H9 (cell line): ENCODE data around the gene GAB3. TPM values are rescaled to one million over a fixed set of nuclear protein-coding genes. Genes with fewer than 3 reads are reported as not detected.

Experiments used
- DNase-seq: peaks from one replicate; pipeline ENCODE4 v3.0.0-alpha.2; 2017
- H2AFZ ChIP-seq: one replicate; pipeline ENCODE4 v1.6.1; 2013; ENCODE audit warnings: mild to moderate bottlenecking, low read length, control low read depth, moderate library complexity
- H2AK5ac ChIP-seq: 2 replicates; pipeline ENCODE4 v1.6.1; 2013; ENCODE audit warnings: low read length, control low read depth, mixed read lengths; ENCODE audit not compliant: insufficient read length
- H2BK120ac ChIP-seq: one replicate; pipeline ENCODE4 v1.6.1; 2013; ENCODE audit warnings: low read depth, mild to moderate bottlenecking, low read length, control low read depth, inconsistent platforms; ENCODE audit not compliant: poor library complexity, severe bottlenecking
- H2BK12ac ChIP-seq: 2 replicates; pipeline ENCODE4 v1.6.1; 2013; ENCODE audit warnings: low read length, control low read depth, mixed read lengths, low read depth; ENCODE audit not compliant: insufficient read length
- H2BK15ac ChIP-seq: 2 replicates; pipeline ENCODE4 v1.6.1; 2013; ENCODE audit warnings: low read depth, low read length, control low read depth
- H2BK20ac ChIP-seq: one replicate; pipeline ENCODE4 v1.6.1; 2013; ENCODE audit warnings: low read depth, mild to moderate bottlenecking, low read length, control low read depth, inconsistent platforms; ENCODE audit not compliant: poor library complexity, severe bottlenecking
- H2BK5ac ChIP-seq: 2 replicates; pipeline ENCODE4 v1.6.1; 2013; ENCODE audit warnings: low read length, control low read depth, mixed read lengths; ENCODE audit not compliant: insufficient read length
- H3K14ac ChIP-seq: 2 replicates; pipeline ENCODE4 v1.6.1; 2013; ENCODE audit warnings: low read length, control low read depth; ENCODE audit not compliant: insufficient read depth
- H3K18ac ChIP-seq: 2 replicates; pipeline ENCODE4 v1.6.1; 2013; ENCODE audit warnings: low read depth, mild to moderate bottlenecking, mixed read lengths, low read length, control low read depth; ENCODE audit not compliant: insufficient read length
- H3K23ac ChIP-seq: 2 replicates; pipeline ENCODE4 v1.6.1; 2013; ENCODE audit warnings: low read length, control low read depth, mixed read lengths, low read depth; ENCODE audit not compliant: insufficient read length
- H3K23me2 ChIP-seq: 2 replicates; pipeline ENCODE4 v1.6.1; 2013; ENCODE audit warnings: low read depth, mild to moderate bottlenecking, mixed read lengths, low read length, control low read depth; ENCODE audit not compliant: insufficient read length, poor library complexity, severe bottlenecking
- H3K27ac ChIP-seq: 2 replicates; pipeline ENCODE4 v1.5.1; 2013; ENCODE audit warnings: low read length, control low read depth, mixed read lengths, low read depth; ENCODE audit not compliant: insufficient read length
- H3K27me3 ChIP-seq: 2 replicates; pipeline ENCODE4 v1.6.1; 2013; ENCODE audit warnings: low read length, control low read depth, inconsistent platforms; ENCODE audit not compliant: insufficient read depth
- H3K4ac ChIP-seq: 2 replicates; pipeline ENCODE4 v1.6.1; 2013; ENCODE audit warnings: low read depth, mild to moderate bottlenecking, control low read depth, inconsistent platforms, low read length, moderate library complexity
- H3K4me1 ChIP-seq: 2 replicates; pipeline ENCODE4 v1.6.1; 2013; ENCODE audit warnings: low read length, control low read depth, inconsistent platforms; ENCODE audit not compliant: insufficient read depth
- H3K4me2 ChIP-seq: 2 replicates; pipeline ENCODE4 v1.6.1; 2013; ENCODE audit warnings: low read length, control low read depth, mixed read lengths; ENCODE audit not compliant: insufficient read length, insufficient read depth
- H3K56ac ChIP-seq: 2 replicates; pipeline ENCODE4 v1.6.1; 2013; ENCODE audit warnings: low read depth, mild to moderate bottlenecking, mixed read lengths, low read length, control low read depth; ENCODE audit not compliant: insufficient read length
- H3K79me1 ChIP-seq: 2 replicates; pipeline ENCODE4 v1.6.1; 2013; ENCODE audit warnings: low read depth, mild to moderate bottlenecking, moderate library complexity, low read length, control low read depth, inconsistent platforms; ENCODE audit not compliant: insufficient read depth, poor library complexity, severe bottlenecking
- H3K79me2 ChIP-seq: 2 replicates; pipeline ENCODE4 v1.6.1; 2013; ENCODE audit warnings: low read length, control low read depth, inconsistent platforms; ENCODE audit not compliant: insufficient read depth
- H3K9ac ChIP-seq: 2 replicates; pipeline ENCODE4 v1.6.1; 2013; ENCODE audit warnings: low read length, control low read depth, mixed read lengths; ENCODE audit not compliant: insufficient read length; ENCODE audit errors: extremely low read depth
- H3K9me3 ChIP-seq: one replicate; pipeline ENCODE4 v1.6.1; 2013; ENCODE audit warnings: low read depth, low read length, inconsistent platforms; ENCODE audit not compliant: control insufficient read depth
- H3T11ph ChIP-seq: one replicate; pipeline ENCODE4 v1.6.1; 2013; ENCODE audit warnings: mild to moderate bottlenecking, low read length, control low read depth, inconsistent platforms
- H4K20me1 ChIP-seq: one replicate; pipeline ENCODE4 v1.6.1; 2013; ENCODE audit not compliant: control insufficient read depth, insufficient read length, insufficient read depth
- H4K5ac ChIP-seq: 2 replicates; pipeline ENCODE4 v1.6.1; 2013; ENCODE audit warnings: low read depth, mild to moderate bottlenecking, mixed read lengths, low read length, control low read depth; ENCODE audit not compliant: insufficient read length
- H4K8ac ChIP-seq: replicated peaks from 2 replicates; pipeline ENCODE4 v1.6.1; 2013; ENCODE audit warnings: low read length, control low read depth, mixed read lengths, low read depth; ENCODE audit not compliant: insufficient read length
- H4K91ac ChIP-seq: 2 replicates; pipeline ENCODE4 v1.6.1; 2013; ENCODE audit warnings: low read depth, mild to moderate bottlenecking, moderate library complexity, mixed read lengths, low read length, control low read depth; ENCODE audit not compliant: insufficient read length
- H3K27ac Mint-ChIP-seq, 3 experiments: 2 replicates in 2 of 3; 3 replicates in 1 of 3; pipeline ENCODE4 v1.8.0; 2020 to 2021; ENCODE audit warnings: mixed read lengths in 3 of 3, mild to moderate bottlenecking in 1 of 3, moderate library complexity in 1 of 3
- H3K27me3 Mint-ChIP-seq: 2 replicates; pipeline ENCODE4 v1.8.0; 2021; ENCODE audit warnings: low read depth, mild to moderate bottlenecking, moderate library complexity, mixed read lengths
- H3K36me3 Mint-ChIP-seq, 3 experiments: 2 replicates in 2 of 3; 3 replicates in 1 of 3; pipeline ENCODE4 v1.8.0; 2020 to 2021; ENCODE audit warnings: low read depth in 3 of 3, mixed read lengths in 3 of 3; ENCODE audit not compliant: insufficient read depth in 1 of 3
- H3K4me1 Mint-ChIP-seq, 2 experiments: 2 replicates each; pipeline ENCODE4 v1.8.0; 2020; ENCODE audit warnings: mixed read lengths in 2 of 2
- H3K4me3 Mint-ChIP-seq, 2 experiments: 2 replicates in 1 of 2; 3 replicates in 1 of 2; pipeline ENCODE4 v1.8.0; 2020 to 2021; ENCODE audit warnings: mild to moderate bottlenecking in 2 of 2, mixed read lengths in 2 of 2, moderate library complexity in 1 of 2
- H3K9me3 Mint-ChIP-seq, 2 experiments: 2 replicates in 1 of 2; 3 replicates in 1 of 2; pipeline ENCODE4 v1.8.0; 2020; ENCODE audit warnings: mild to moderate bottlenecking in 2 of 2, mixed read lengths in 2 of 2, moderate library complexity in 1 of 2
- CTCF ChIP-seq: fragments of 200-600 bp; sonication (generic); conservative IDR thresholded peaks from 3 replicates; pipeline ENCODE4 v1.8.0; 2021; ENCODE audit warnings: antibody characterized with exemption, mild to moderate bottlenecking
- WGBS: extraction: QIAGEN DNeasy Blood & Tissue Kit; methylation state at CpG from one replicate; pipeline ENCODE4 v1.1.7; 2013; ENCODE audit warnings: missing lambda C conversion rate, low lambda C conversion rate, mixed read lengths; ENCODE audit not compliant: insufficient read length; ENCODE audit errors: extremely low coverage; 5-methylcytosine and 5-hydroxymethylcytosine counted together
- total RNA-seq: library from RNA; stranded (reverse); gene quantifications from 2 replicates; pipeline ENCODE4 v1.2.1, GENCODE V29; 2021

Gene GAB3
- total RNA-seq, 1 experiment from 2014 or later, result 0.46 TPM

DNA sequence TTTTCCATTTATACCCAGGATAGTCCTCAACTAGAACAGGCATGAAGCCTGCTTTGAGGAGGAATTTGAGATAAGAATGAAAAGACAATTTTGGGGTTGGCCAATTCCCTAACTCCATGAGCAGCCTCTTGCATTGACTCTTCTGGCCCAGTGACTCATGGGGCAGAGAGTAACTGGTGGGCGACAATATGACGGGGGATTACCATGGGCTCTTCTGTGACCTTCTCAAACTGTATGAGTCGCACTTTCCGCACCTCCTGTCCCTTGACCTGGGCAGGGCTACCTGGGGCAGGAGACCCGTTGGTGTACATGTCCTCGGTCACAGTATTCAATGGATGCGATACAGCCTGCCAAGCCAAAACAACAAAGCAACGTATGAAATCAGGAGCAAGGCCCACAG lies 41.1 kb upstream of the GAB3 start:
- Histone ChIP-seq H3K9me3 (peaks cover 38% of the 10 kb centered on the region), H4K5ac (no peak overlapping the region), H2BK12ac (no peak overlapping the region), H3K18ac (no peak overlapping the region), H2AK5ac (no peak overlapping the region), H4K20me1 (no peaks in the 10 kb centered on the region), H2BK20ac (no peak overlapping the region), H2BK5ac (no peak overlapping the region), H2BK120ac (no peak overlapping the region), H3K27ac (no peak overlapping the region), H3K14ac (no peak overlapping the region), H3K4me1 (no peaks in the 10 kb centered on the region), H4K8ac (no peak overlapping the region), H4K91ac (no peak overlapping the region), H2BK15ac (no peak overlapping the region), H3K9ac (no peak overlapping the region), H3T11ph (no peak overlapping the region), H3K79me1 (no peaks in the 10 kb centered on the region), H3K23me2 (peaks cover 3% of the 10 kb centered on the region), H2AFZ (no peak overlapping the region), H3K4me2 (no peak overlapping the region), H3K4ac (no peak overlapping the region), H3K56ac (no peak overlapping the region), H3K27me3 (no peaks in the 10 kb centered on the region), H3K23ac (no peak overlapping the region), H3K79me2 (no peaks in the 10 kb centered on the region; the same call in 1 of the 2 replicates)
- Mint-ChIP-seq H3K36me3 (peaks cover 3 to 16% (median 8%) of the 10 kb centered on the region in 3 experiments; a peak in 6 of 7 replicates), H3K9me3 (peaks cover 61 to 74% of the 10 kb centered on the region in 2 experiments), H3K4me1 (peaks cover 2 to 7% of the 10 kb centered on the region in 2 experiments; a peak in 3 of 4 replicates), H3K27me3 (peaks cover under 1% of the 10 kb centered on the region; the same call in 1 of the 2 replicates), H3K4me3 (no peak overlapping the region), H3K27ac (no peak overlapping the region)
- WGBS, result no CpG with 5 or more reads among the region's 8 CpGs
- DNase-seq, result no peak
- no peak for TF ChIP-seq CTCF
